Esophagus muscularis mucosa (tissue), 4 donors: ENCODE measurements around the gene RAG1. TPM values are rescaled to one million over a fixed set of nuclear protein-coding genes. Genes with fewer than 3 reads are reported as not detected.

Experiments
- DNase-seq: peaks from one replicate; pipeline ENCODE4 v3.0.0-alpha.2; 2017; ENCODE audit errors: extremely low spot score
- H3K27ac ChIP-seq, 4 donors: fragments of 200-600 bp; sonication (generic); replicated peaks in 1 of 4; 1 replicate in 3 of 4; 2 replicates in 1 of 4; pipeline ENCODE4 v1.5.1; 2016 to 2019; ENCODE audit warnings: mild to moderate bottlenecking in 1 of 4
- H3K27me3 ChIP-seq, 4 donors: fragments of 200-600 bp; sonication (generic); one replicate each; pipeline versions ENCODE4 v1.5.1 to v1.6.0; 2016 to 2019
- H3K36me3 ChIP-seq, 4 donors: fragments of 200-600 bp; sonication (generic); one replicate each; pipeline ENCODE4 v1.5.1; 2016 to 2019
- H3K4me1 ChIP-seq, 4 donors: fragments of 200-600 bp; sonication (generic); one replicate each; pipeline ENCODE4 v1.5.1; 2016 to 2019
- H3K4me3 ChIP-seq, 4 donors: fragments of 200-600 bp; sonication (generic); 1 replicate in 2 of 4; 2 replicates in 2 of 4; pipeline ENCODE4 v1.5.1; 2016 to 2019; ENCODE audit warnings: mild to moderate bottlenecking in 4 of 4, moderate library complexity in 1 of 4
- H3K9me3 ChIP-seq, 4 donors: fragments of 200-600 bp; sonication (generic); 1 replicate in 3 of 4; 2 replicates in 1 of 4; pipeline ENCODE4 v1.5.1; 2016 to 2019
- EP300 ChIP-seq: sonication (generic); formaldehyde crosslinking; IDR thresholded peaks from one replicate; pipeline ENCODE4 v1.6.1; 2017; ENCODE audit warnings: antibody characterized with exemption
- POLR2A ChIP-seq: fragments of 450-650 bp; IDR thresholded peaks from one replicate; pipeline ENCODE4 v1.6.1; 2017; ENCODE audit warnings: antibody characterized with exemption, moderate library complexity, mild to moderate bottlenecking, low read depth
- POLR2AphosphoS5 ChIP-seq, 2 donors: sonication (generic); formaldehyde crosslinking; IDR thresholded peaks; one replicate each; pipeline ENCODE4 v1.6.1; 2017; ENCODE audit warnings: antibody characterized with exemption in 2 of 2
- WGBS: methylation state at CpG from one replicate; pipeline ENCODE4 v1.1.5; 2018; 5-methylcytosine and 5-hydroxymethylcytosine counted together
- intact Hi-C: fragments of 100-400 bp; cut with DNase I; formaldehyde crosslinking; loops from one replicate; pipeline ENCODE4 v1.15.1; 2023
- total RNA-seq, 4 donors: library from RNA; depleted of rRNA; stranded (reverse); fragments of >200 nt; gene quantifications; one replicate each; pipeline versions ENCODE4 v1.1.0 to v1.2.1, GENCODE V29; 2016
- TF ChIP-seq, protein P1 (sequence below), 3 experiments: fragments of 200-600 bp in 2 of 3; fragments of 450-650 bp in 1 of 3; sonication (generic) in 2 of 3; IDR thresholded peaks; one replicate each; pipeline ENCODE4 v1.5.1; 2017 to 2019; ENCODE audit warnings: antibody characterized with exemption in 3 of 3, mild to moderate bottlenecking in 2 of 3, moderate library complexity in 1 of 3

The RAG1 gene
- total RNA-seq, 4 donors from 2014 or later = 0.33 to 0.80 (median 0.56) TPM

DNA sequence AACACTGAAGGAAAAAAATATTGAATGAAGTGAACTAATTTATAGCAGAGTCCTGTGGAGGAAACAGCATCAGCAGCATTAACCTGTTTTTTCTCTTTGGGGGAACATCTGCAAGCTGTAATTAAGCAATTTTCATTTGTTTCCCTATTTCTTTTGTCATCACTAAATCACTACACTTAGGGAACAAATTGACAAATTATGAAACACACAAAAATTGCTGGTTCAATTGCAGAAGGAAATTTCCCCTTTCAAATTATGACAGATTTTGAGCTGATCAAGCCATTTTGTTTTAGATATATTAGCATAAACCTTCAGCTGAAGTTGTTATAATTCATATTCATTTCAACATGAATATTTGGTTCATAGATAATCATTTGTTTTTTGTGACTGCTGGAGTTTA, 52.4 kb downstream of the RAG1 start:
- Histone ChIP-seq H3K4me1 (peaks cover 15 to 18% (median 17%) of the 10 kb centered on the region in 4 donors), H3K36me3 (no peaks in the 10 kb centered on the region), H3K4me3 (no peak overlapping the region), H3K27me3 (no peaks in the 10 kb centered on the region), H3K9me3 (no peaks in the 10 kb centered on the region), H3K27ac (no peak overlapping the region)
- DNase-seq = no peak
- TF ChIP-seq, protein P1, sequence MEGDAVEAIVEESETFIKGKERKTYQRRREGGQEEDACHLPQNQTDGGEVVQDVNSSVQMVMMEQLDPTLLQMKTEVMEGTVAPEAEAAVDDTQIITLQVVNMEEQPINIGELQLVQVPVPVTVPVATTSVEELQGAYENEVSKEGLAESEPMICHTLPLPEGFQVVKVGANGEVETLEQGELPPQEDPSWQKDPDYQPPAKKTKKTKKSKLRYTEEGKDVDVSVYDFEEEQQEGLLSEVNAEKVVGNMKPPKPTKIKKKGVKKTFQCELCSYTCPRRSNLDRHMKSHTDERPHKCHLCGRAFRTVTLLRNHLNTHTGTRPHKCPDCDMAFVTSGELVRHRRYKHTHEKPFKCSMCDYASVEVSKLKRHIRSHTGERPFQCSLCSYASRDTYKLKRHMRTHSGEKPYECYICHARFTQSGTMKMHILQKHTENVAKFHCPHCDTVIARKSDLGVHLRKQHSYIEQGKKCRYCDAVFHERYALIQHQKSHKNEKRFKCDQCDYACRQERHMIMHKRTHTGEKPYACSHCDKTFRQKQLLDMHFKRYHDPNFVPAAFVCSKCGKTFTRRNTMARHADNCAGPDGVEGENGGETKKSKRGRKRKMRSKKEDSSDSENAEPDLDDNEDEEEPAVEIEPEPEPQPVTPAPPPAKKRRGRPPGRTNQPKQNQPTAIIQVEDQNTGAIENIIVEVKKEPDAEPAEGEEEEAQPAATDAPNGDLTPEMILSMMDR (IDR thresholded peaks at IDR 0.05) = no peak
- TF ChIP-seq POLR2AphosphoS5 (IDR thresholded peaks at IDR 0.05) (no peak), EP300 (no peak), POLR2A (no peak)
- intact Hi-C loops = loop anchor here (5.0 kb wide), 1 partner anchor 53 kb away; the partner anchor contains the start of gene RAG1

DNA sequence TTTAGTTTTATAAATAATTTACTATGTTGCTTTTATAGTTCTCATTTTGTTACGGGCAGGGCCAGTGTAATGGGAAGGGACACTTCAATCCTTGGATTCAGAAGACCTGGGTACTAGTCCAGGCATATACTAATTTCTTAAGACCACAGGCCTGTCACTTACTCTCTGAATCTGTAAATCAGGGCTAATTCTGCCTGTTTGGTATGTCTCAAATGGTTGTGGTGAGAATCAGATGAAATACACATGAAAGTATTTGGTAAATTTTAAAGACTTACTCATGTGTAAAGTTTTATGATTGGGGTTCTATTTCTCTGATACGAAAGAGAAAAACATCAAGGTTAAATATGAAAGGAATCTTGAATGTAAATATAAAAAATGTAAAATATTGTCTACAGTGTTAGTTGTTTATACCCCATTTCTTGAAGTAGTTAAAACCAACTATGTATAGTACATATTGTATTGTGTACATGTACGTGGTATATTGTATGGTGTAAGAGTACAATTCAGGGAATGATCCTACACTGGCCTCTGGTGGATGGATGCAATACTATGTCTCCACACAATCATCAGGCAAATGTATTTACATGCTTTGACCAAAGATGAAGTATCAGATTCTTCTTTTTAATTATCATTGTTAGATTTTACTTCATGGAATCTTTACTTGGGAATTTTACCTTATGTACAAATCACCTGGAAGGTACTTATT, 54.8 kb downstream of the RAG1 start:
- Histone ChIP-seq H3K9me3 (no peaks in the 10 kb centered on the region), H3K27ac (no peak overlapping the region), H3K36me3 (no peaks in the 10 kb centered on the region), H3K27me3 (no peaks in the 10 kb centered on the region), H3K4me3 (no peak overlapping the region), H3K4me1 (peaks cover 11 to 18% (median 17%) of the 10 kb centered on the region in 4 donors)
- TF ChIP-seq POLR2AphosphoS5 (IDR thresholded peaks at IDR 0.05) = no peak
- TF ChIP-seq, protein P1 (IDR thresholded peaks at IDR 0.05) = peak; percentile 26 to 46 (median 40)
- no peak for TF ChIP-seq POLR2A
- no peak for DNase-seq
- 75% methylated on average over 3 of the region's 3 CpGs for WGBS
- intact Hi-C loops = loop anchor here (5.0 kb wide), 1 partner anchor 55 kb away; the partner anchor contains the start of gene RAG1

DNA sequence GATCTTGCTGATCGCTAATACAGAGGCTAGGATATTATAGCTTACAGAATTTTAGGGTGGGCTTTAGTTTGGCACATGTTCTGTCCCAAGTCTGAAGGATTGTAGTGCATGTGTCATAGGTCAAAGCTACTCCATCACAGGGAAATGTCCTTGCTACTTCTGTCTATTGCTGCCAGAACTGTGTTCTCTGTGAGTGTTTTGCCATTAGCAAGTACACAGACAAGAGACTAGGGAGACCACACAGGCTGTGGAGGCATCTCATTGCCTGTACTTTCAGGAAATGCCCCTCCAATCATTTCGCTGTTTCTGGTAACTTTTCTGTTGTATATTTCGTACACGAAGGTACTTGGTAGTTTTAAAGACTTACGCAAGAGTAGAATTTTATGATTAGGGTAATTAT, 55.7 kb downstream of the RAG1 start:
- H3K36me3 ChIP-seq = no peaks in the 10 kb centered on the region
- intact Hi-C loops = loop anchor here (5.0 kb wide), 1 partner anchor 56 kb away; the partner anchor contains the start of gene RAG1
- no peaks in the 10 kb centered on the region for H3K27me3 ChIP-seq
- H3K4me3 ChIP-seq = no peak overlapping the region
- no peaks in the 10 kb centered on the region for H3K9me3 ChIP-seq
- DNase-seq = no peak
- H3K4me1 ChIP-seq = peaks cover 9 to 18% (median 15%) of the 10 kb centered on the region in 4 donors
- TF ChIP-seq POLR2A (no peak), EP300 (no peak), POLR2AphosphoS5 (IDR thresholded peaks at IDR 0.05) (no peak)
- TF ChIP-seq, protein P1 (IDR thresholded peaks at IDR 0.05) = no peak
- WGBS = 91% methylated on average over 5 of the region's 5 CpGs
- no peak overlapping the region for H3K27ac ChIP-seq

DNA sequence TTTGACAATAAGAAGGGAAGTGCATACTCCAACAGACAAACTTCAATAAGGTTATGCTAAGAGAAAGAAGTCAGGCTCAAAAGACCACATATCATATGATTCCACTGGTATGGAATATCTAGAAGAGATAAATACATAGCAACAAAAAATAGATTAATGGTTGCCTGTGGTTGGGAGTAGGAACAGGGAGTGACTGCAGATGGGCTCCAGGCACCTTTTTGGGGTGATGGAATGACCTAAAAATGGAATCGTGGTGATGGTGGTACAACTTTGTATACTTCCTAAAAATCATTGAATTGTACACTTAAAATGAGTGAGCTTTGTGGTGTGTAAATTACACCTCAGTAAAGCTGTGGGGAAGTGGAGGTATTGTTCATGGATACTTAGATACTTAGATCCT, 59.2 kb downstream of the RAG1 start:
- H3K36me3 ChIP-seq = no peaks in the 10 kb centered on the region
- H3K4me1 ChIP-seq = peaks cover 0 to 11% (median 8%) of the 10 kb centered on the region in 4 donors
- no peak for DNase-seq
- no peak overlapping the region for H3K27ac ChIP-seq
- no peaks in the 10 kb centered on the region for H3K27me3 ChIP-seq
- H3K4me3 ChIP-seq = no peak overlapping the region
- H3K9me3 ChIP-seq = no peaks in the 10 kb centered on the region
- intact Hi-C loops = no loop called here
- 95% methylated on average over 1 of the region's 1 CpG for WGBS
- TF ChIP-seq EP300 (no peak), POLR2A (no peak), POLR2AphosphoS5 (IDR thresholded peaks at IDR 0.05) (no peak)
- TF ChIP-seq, protein P1 (IDR thresholded peaks at IDR 0.05) = no peak
